ENCODE measurements around the gene PARP15.

DNA sequence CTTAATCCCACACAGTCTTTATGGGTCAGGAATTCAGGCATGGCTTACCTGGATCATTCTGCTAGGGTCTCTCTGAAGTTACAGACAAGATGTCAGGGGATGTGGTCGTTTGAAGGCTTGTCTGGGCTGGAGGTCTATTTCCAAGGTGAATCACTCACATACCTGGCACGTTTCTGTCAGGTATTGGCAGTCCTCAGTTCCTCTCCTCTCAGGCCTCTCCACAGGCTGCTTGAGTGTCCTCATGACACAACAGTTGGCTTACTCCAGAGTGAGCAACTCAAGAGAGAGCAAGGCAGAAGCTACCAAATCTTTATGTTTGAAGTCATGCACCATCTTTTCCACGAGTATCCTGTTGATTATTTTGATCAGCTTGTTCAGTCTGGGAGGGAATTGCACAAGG lies 59.2 kb downstream of the PARP15 start:
- TF ChIP-seq, protein P1, sequence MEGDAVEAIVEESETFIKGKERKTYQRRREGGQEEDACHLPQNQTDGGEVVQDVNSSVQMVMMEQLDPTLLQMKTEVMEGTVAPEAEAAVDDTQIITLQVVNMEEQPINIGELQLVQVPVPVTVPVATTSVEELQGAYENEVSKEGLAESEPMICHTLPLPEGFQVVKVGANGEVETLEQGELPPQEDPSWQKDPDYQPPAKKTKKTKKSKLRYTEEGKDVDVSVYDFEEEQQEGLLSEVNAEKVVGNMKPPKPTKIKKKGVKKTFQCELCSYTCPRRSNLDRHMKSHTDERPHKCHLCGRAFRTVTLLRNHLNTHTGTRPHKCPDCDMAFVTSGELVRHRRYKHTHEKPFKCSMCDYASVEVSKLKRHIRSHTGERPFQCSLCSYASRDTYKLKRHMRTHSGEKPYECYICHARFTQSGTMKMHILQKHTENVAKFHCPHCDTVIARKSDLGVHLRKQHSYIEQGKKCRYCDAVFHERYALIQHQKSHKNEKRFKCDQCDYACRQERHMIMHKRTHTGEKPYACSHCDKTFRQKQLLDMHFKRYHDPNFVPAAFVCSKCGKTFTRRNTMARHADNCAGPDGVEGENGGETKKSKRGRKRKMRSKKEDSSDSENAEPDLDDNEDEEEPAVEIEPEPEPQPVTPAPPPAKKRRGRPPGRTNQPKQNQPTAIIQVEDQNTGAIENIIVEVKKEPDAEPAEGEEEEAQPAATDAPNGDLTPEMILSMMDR (optimal IDR thresholded peaks at IDR 0.05 in 1 of 3, IDR thresholded peaks at IDR 0.05 in 1 of 3, conservative IDR thresholded peaks at IDR 0.05 in 1 of 3; ENCODE audit: extremely low read depth in 1 of 3, insufficient read depth in 2 of 3, low read length in 3 of 3) = no peak
- no peak for TF ChIP-seq EZH2 (IDR thresholded peaks at IDR 0.05; ENCODE audit: low read length)

Data from keratinocyte (primary cell).